Raji (cell line): ENCODE data around the gene MARK2.

ENCODE experiments used
- POLR2A ChIP-seq: IDR thresholded peaks from 2 replicates; pipeline ENCODE4 v1.6.1; 2011; ENCODE audit warnings: low read depth, low read length, control low read depth; ENCODE audit not compliant: insufficient read depth

Gene MARK2

GRCh38 chr11:63907808-63908530 lies 69.1 kb downstream of the MARK2 start:
- TF ChIP-seq POLR2A, result no peak

- no peak for TF ChIP-seq POLR2A
Observed at GRCh38 chr11:63908631-63909401, 69.9 kb downstream of the MARK2 start.

GRCh38 chr11:63909591-63910506 lies 70.9 kb downstream of the MARK2 start:
- no peak for TF ChIP-seq POLR2A

GRCh38 chr11:63910675-63911074 lies 71.8 kb downstream of the MARK2 start:
- TF ChIP-seq POLR2A, result no peak

GRCh38 chr11:63911440-63911839 lies 72.5 kb downstream of the MARK2 start:
- no peak for TF ChIP-seq POLR2A

GRCh38 chr11:63911876-63912275 lies 73.0 kb downstream of the MARK2 start:
- TF ChIP-seq POLR2A, result no peak

- TF ChIP-seq POLR2A, result no peak
Observed at GRCh38 chr11:63912678-63913077, 73.8 kb downstream of the MARK2 start.

- TF ChIP-seq POLR2A, result no peak
Observed at GRCh38 chr11:63913866-63914830, 75.2 kb downstream of the MARK2 start.

GRCh38 chr11:63914896-63915691 lies 76.2 kb downstream of the MARK2 start:
- TF ChIP-seq POLR2A, result no peak

GRCh38 chr11:63915961-63916836 lies 77.3 kb downstream of the MARK2 start:
- no peak for TF ChIP-seq POLR2A

- no peak for TF ChIP-seq POLR2A
Observed at GRCh38 chr11:63916837-63917691, 78.2 kb downstream of the MARK2 start, which contains the start of gene RCOR2. Gene RCOR2 (minus strand): TSS chr11:63917164. CDS start chr11:63916456, 708 bp downstream.
